HG02840 (cell line): Measurements from ENCODE around the gene ARHGEF4.
"Not testable (repeated sequence)": the region's sequence is repeated elsewhere in the genome, so short reads cannot be mapped to it uniquely, and the experiment has no call there.

Experiments
- ATAC-seq: cut with Tn5 transposase; IDR thresholded peaks from one replicate; pipeline ENCODE4 v1.9.1; 2021; ENCODE audit warnings: mild to moderate bottlenecking, moderate library complexity, moderate number of reproducible peaks; ENCODE audit not compliant: unreplicated experiment, low FRiP score

ARHGEF4 gene

GRCh38 chr2:131064589-131065512, 228.1 kb downstream of the ARHGEF4 start:
- ATAC-seq = no peak

DNA sequence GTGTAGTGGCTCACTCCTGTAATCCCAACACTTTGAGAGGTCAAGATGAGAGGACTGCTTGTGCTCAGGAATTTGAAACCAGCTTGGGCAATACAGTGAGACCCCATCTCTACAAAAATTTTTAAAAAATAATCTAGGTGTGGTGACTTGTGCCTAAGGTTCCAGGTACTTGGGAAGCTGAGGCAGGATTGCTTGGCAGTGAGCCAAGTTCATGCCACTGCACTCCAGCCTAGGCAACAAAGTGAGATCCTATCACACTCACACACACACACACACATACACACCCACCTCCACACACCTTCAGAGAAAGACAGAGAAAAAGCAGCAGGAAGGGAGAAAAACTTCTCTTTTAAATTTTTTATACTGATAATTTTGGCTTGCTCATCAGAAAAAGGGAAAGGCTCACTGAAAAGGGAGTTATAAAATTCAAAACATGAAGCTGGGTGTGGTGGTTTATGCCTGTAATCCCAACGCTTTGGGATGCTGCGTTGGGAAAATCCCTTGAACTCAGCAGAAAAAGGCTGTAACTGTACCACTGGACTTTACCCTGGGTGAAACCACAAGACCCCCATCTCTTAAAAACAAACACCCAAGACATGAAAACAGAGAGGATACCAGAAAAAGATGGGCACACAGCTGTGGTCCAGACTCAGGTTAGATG, 230.9 kb downstream of the ARHGEF4 start:
- no peak for ATAC-seq

DNA sequence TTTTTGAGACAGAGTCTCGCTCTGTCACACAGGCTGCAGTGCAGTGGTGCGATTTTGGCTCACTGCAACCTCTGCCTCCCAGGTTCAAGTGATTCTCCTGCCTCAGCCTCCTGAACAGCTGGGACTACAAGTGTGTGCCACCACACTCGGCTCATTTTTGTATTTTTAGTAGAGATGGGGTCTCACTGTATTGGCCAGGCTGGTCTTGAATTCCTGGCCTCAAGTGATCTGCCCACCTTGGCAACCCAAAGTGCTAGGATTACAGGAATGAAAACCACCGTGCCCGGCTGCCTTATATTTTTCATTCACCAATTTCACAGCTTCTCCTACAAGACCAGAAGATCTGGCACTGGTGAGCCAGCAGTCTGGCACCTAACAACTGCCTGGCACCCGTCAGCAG, 231.5 kb downstream of the ARHGEF4 start:
- not testable (repeated sequence) for ATAC-seq

- not testable (repeated sequence) for ATAC-seq
These were observed 238.9 kb downstream of the ARHGEF4 start for GRCh38 chr2:131075578-131075977.

GRCh38 chr2:131076707-131077106, 240.0 kb downstream of the ARHGEF4 start:
- ATAC-seq = no peak

- ATAC-seq = no peak
These were observed 240.6 kb downstream of the ARHGEF4 start for GRCh38 chr2:131077182-131077846.

GRCh38 chr2:131077966-131078365, 241.3 kb downstream of the ARHGEF4 start:
- ATAC-seq = no peak

DNA sequence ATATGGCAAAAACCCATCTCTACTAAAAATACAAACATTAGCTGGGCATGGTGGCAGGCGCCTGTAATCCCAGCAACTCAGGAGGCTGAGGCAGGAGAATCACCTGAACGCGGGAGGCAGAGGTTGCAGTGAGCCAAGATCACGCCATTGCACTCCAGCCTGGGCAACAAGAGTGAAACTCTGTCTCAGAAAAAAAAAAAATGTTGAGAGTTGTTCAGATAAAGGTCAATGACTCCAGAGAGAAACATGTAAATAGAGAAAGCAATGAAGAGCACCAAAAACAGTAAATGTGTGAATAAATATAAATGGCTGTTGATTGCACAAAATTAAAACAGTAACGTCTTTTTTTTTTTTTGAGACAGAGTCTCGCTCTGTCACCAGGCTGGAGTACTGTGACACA, 243.2 kb downstream of the ARHGEF4 start:
- not testable (repeated sequence) for ATAC-seq

DNA sequence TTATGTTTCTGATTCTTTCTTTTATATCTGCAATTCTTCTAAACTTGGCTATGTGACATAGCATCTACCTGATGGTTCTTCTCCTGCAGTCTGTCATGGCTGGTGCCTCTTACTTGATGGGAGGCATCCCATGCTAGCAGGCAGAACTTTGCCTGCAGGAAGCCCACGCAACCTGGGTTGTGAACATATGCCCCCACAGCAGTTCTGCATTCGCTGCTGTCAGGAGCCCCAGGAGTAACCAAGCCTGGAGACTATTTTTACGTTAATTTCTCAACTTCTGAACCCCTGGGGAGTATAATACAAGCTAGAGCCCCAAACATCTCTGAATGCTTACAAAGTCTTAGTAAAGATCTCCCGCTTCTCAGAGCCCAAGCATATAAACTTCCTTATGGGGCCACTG, 244.5 kb downstream of the ARHGEF4 start:
- no peak for ATAC-seq

DNA sequence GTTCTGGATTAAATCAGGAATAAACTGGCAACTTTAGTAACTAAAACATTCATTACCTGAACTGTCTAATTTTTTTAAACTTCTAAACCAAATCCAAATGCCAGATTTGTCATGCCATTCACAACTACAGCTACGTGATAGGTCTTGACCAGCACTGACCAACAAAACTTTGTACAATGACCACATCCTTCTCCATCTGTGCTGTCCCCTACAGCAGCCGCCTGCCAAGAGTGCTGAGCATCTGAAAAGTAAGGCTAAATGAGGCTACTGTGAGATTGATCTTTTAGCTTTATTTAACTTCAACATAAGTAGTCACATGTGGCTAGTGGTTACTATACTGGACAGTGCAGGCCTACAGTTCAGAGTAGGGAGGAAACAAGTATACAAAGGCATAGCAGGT, 248.9 kb downstream of the ARHGEF4 start:
- ATAC-seq = no peak

DNA sequence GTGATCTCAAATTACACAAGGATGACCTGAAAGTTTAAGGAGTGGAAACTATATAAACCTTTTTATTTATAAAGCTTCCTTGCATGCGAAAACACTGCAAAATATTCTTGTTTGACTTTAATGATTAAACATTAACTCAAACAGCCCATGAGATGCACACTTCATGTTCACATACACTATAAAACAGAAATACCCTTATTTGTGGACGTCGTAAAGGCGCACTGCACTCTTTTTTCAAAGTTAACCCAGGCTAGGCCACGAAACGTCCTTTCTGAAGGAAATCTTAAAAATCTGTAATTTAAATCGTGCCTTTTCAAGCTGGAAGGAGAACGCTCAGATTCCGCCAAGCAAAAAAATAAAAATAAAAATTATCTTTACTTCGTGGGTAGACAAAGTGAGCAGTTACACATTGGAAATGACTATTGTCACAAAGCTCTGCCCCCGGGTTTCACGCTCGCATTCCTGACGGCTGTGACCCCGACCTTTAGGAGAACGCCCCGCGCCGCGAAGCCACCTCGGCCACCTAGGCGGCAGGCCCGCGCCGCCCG, 255.8 kb downstream of the ARHGEF4 start:
- no peak for ATAC-seq

- ATAC-seq = peak; percentile 81
These were observed 256.4 kb downstream of the ARHGEF4 start, which contains the start of gene FAM168B for GRCh38 chr2:131093006-131093695. TSS of gene FAM168B (minus strand) at chr2:131093460. CDS start at chr2:131082646, 10,814 bp downstream.

GRCh38 chr2:131093696-131094462, 257.2 kb downstream of the ARHGEF4 start:
- peak; percentile 75 for ATAC-seq

DNA sequence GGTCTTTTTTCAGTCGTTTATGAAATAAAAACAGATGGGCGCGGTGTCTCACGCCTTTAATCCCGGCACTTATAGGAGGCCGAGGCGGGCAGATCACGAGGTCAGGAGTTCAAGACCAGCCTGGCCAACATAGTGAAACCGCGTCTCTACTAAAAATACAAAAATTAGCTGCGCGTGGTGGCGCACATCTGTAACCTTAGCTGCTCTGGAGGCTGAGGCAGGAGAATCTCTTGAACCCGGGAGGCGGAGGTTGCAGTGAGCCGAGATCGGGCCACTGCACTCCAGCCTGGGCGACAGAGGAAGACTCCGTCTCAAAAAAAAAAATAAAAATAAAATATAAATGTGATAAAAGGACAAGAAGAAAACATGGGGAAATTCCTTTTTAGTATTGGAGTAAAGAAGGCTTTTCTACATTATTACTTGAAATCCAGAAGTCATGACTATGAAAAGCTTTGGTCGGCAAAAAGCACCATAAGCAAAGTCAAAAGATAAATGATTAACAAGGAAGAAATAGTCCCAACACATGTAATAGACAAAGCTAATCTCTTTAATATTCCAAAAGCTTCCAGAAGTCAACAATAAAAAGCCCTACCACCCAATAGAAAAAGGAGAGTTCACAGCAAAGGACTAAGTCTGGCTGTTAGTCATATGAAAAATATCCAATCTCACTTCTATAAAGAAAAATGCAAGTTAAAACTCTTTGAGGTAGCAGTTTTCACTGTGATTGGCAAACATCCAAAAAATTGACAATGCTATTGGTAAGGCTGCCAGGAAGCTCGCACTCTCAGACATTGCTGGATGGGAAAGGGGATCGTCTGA, 258.0 kb downstream of the ARHGEF4 start:
- ATAC-seq = no peak
